Brain microvascular endothelial cell (primary cell): Measurements from ENCODE around the gene MEX3D.

ENCODE experiments used
- DNase-seq: peaks from one replicate; pipeline ENCODE4 v3.0.0-alpha.2; 2020
- H3K27ac ChIP-seq: fragments of 250-450 bp; sonication (Bioruptor Pico); 2 replicates; pipeline ENCODE4 v1.5.1; 2020; ENCODE audit warnings: mild to moderate bottlenecking, moderate library complexity
- H3K27me3 ChIP-seq: fragments of 250-450 bp; sonication (Bioruptor Pico); replicated peaks from 2 replicates; pipeline ENCODE4 v1.5.1; 2020; ENCODE audit warnings: mild to moderate bottlenecking
- H3K36me3 ChIP-seq: fragments of 250-450 bp; sonication (Bioruptor Pico); replicated peaks from 2 replicates; pipeline ENCODE4 v1.5.1; 2020; ENCODE audit warnings: mild to moderate bottlenecking
- H3K4me3 ChIP-seq: 2 replicates; pipeline ENCODE4 v1.5.1; 2011; ENCODE audit warnings: low read depth, mild to moderate bottlenecking, control low read depth, low read length, moderate library complexity
- CTCF ChIP-seq: IDR thresholded peaks from 2 replicates; pipeline ENCODE4 v1.5.1; 2011; ENCODE audit warnings: low read depth, mild to moderate bottlenecking, moderate library complexity, low read length, control low read depth, inconsistent platforms; ENCODE audit errors: missing control alignments
- in situ Hi-C: cut with HindIII; loops from 2 replicates; pipeline ENCODE4 v1.10.0; 2017; ENCODE audit warnings: low sequenced_read_pairs, low pct_ligation_motif_present

Gene MEX3D

GRCh38 chr19:1601613-1602064 lies 33.5 kb upstream of the MEX3D start:
- H3K27ac ChIP-seq, result no peak overlapping the region
- no peak overlapping the region for H3K4me3 ChIP-seq
- no peaks in the 10 kb centered on the region for H3K27me3 ChIP-seq
- peaks cover 21% of the 10 kb centered on the region for H3K36me3 ChIP-seq
- in situ Hi-C loops, result no loop called here
- TF ChIP-seq CTCF, result peak; percentile 38
- DNase-seq, result no peak

GRCh38 chr19:1599460-1599846 lies 31.3 kb upstream of the MEX3D start:
- Histone ChIP-seq H3K4me3 (no peak overlapping the region), H3K27me3 (no peaks in the 10 kb centered on the region), H3K36me3 (peaks cover 21% of the 10 kb centered on the region), H3K27ac (no peak overlapping the region)
- in situ Hi-C loops, result no loop called here
- no peak for DNase-seq
- TF ChIP-seq CTCF, result no peak

GRCh38 chr19:1598777-1599459 lies 30.8 kb upstream of the MEX3D start:
- H3K27me3 ChIP-seq, result no peaks in the 10 kb centered on the region
- in situ Hi-C loops, result no loop called here
- peaks cover 21% of the 10 kb centered on the region for H3K36me3 ChIP-seq
- no peak for TF ChIP-seq CTCF
- no peak overlapping the region for H3K4me3 ChIP-seq
- no peak for DNase-seq
- no peak overlapping the region for H3K27ac ChIP-seq

GRCh38 chr19:1593501-1593772 lies 25.3 kb upstream of the MEX3D start:
- Histone ChIP-seq H3K36me3 (peaks cover 13% of the 10 kb centered on the region), H3K4me3 (no peak overlapping the region), H3K27me3 (no peaks in the 10 kb centered on the region), H3K27ac (no peak overlapping the region)
- no peak for DNase-seq
- TF ChIP-seq CTCF, result no peak
- in situ Hi-C loops, result no loop called here

GRCh38 chr19:1592755-1593500 lies 24.8 kb upstream of the MEX3D start, which contains the start of gene MBD3:
TSS of gene MBD3 (minus strand) at chr19:1592865. CDS start at chr19:1592631, 234 bp downstream.
- in situ Hi-C loops, result no loop called here
- no peaks in the 10 kb centered on the region for H3K27me3 ChIP-seq
- peaks cover 9% of the 10 kb centered on the region for H3K36me3 ChIP-seq

More at GRCh38 chr19:1592755-1593500, 24.8 kb upstream of the MEX3D start, which contains the start of gene MBD3:
- H3K27ac ChIP-seq, result peak within 1 kb of the TSS; percentile 88
- H3K4me3 ChIP-seq, result peak within 1 kb of the TSS; percentile 92
- peak; percentile 73 for DNase-seq
- no peak for TF ChIP-seq CTCF
